ENCODE data around the gene CLPSL1. TPM values are rescaled to one million over a fixed set of nuclear protein-coding genes. Genes with fewer than 3 reads are reported as not detected.

CLPSL1 gene
- total RNA-seq, 2 experiments from 2014 or later: not detected

DNA sequence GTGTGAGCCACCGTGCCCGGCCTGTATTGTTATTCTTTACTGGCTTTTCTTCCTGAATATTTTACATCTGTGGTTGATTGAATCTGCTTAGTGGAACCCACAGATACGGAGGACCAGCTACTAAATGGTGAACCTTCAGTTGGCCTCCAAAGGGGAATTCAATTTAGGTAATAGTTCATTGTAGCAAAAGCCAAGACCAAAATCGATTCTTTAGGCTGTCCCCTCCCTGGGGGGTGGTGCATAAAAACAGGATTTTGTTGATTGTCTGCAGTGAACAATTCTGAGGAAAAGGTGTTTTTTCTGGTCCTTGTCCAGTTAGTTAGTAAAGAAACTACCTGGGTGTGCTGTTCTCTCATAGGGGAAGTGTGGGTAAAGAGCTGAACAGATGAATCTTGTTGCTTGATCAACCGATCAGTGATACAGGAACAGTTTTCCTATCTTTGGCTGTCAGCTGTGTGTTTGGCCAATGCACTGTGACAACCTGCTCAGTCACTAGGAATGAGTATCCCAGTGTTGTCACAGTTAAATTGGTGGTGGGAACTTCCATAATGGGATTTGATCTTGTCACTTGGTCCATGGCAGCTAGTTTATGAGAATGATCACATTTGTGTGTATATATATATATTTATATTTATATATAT lies 43.9 kb downstream of the CLPSL1 start:
- H3K27ac Mint-ChIP-seq: no peak overlapping the region

GRCh38 chr6:35829306-35829705 lies 48.5 kb downstream of the CLPSL1 start:
- H3K9me3 Mint-ChIP-seq (ENCODE audit: low read depth): no peaks in the 10 kb centered on the region
- H3K4me3 Mint-ChIP-seq: no peak overlapping the region
- peaks cover 14% of the 10 kb centered on the region for H3K36me3 Mint-ChIP-seq
- CTCF ChIA-PET: interaction anchor here (0.7 kb wide), 2 partner anchors 125 to 187 kb away, joined by 3 to 4 read pairs; no protein-coding TSS in a partner anchor
- no peak for DNase-seq
- ATAC-seq: no peak
- H3K4me1 Mint-ChIP-seq: no peaks in the 10 kb centered on the region
- no peaks in the 10 kb centered on the region for H3K27me3 Mint-ChIP-seq
- no peak overlapping the region for H3K27ac Mint-ChIP-seq

More for the DNA sequence above, 43.9 kb downstream of the CLPSL1 start:
- Mint-ChIP-seq H3K4me3 (no peak overlapping the region), H3K27me3 (no peaks in the 10 kb centered on the region), H3K4me1 (no peaks in the 10 kb centered on the region), H3K9me3 (ENCODE audit: low read depth) (no peaks in the 10 kb centered on the region), H3K36me3 (no peaks in the 10 kb centered on the region)
- DNase-seq: no peak
- no peak for ATAC-seq
- CTCF ChIA-PET: interaction anchor here (0.8 kb wide), 1 partner anchor 28 kb away, joined by 3 read pairs; no protein-coding TSS in a partner anchor

GRCh38 chr6:35831257-35832007 lies 50.6 kb downstream of the CLPSL1 start:
- no peak overlapping the region for H3K27ac Mint-ChIP-seq

GRCh38 chr6:35833536-35833935 lies 52.7 kb downstream of the CLPSL1 start:
- DNase-seq (no peak), ATAC-seq (no peak)
- no peak overlapping the region for H3K4me3 Mint-ChIP-seq
- peaks cover 36% of the 10 kb centered on the region for H3K36me3 Mint-ChIP-seq
- H3K9me3 Mint-ChIP-seq (ENCODE audit: low read depth): no peaks in the 10 kb centered on the region
- H3K4me1 Mint-ChIP-seq: no peaks in the 10 kb centered on the region
- H3K27me3 Mint-ChIP-seq: no peaks in the 10 kb centered on the region
- CTCF ChIA-PET: no interaction called here
- H3K27ac Mint-ChIP-seq: no peak overlapping the region

More at GRCh38 chr6:35831257-35832007, 50.6 kb downstream of the CLPSL1 start:
- H3K4me3 Mint-ChIP-seq: no peak overlapping the region
- CTCF ChIA-PET: no interaction called here
- H3K9me3 Mint-ChIP-seq (ENCODE audit: low read depth): no peaks in the 10 kb centered on the region
- no peaks in the 10 kb centered on the region for H3K4me1 Mint-ChIP-seq
- no peak for ATAC-seq
- H3K27me3 Mint-ChIP-seq: no peaks in the 10 kb centered on the region
- peaks cover 26% of the 10 kb centered on the region for H3K36me3 Mint-ChIP-seq
- DNase-seq: no peak

Other genes starting within 250 kb of the CLPSL1 start
- gene FKBP5, start 92.1 kb upstream of the CLPSL1 start, total RNA-seq: 10 to 100 TPM; 53.8 to 70.6 TPM
- gene ARMC12, start 44.0 kb upstream of the CLPSL1 start, total RNA-seq: under 1 TPM; 0.45 to 0.96 TPM
- not detected for gene CLPSL2, start 4.4 kb upstream of the CLPSL1 start, total RNA-seq
- not detected for gene CLPS, start 16.3 kb downstream of the CLPSL1 start, total RNA-seq
- not detected for gene LHFPL5, start 24.3 kb downstream of the CLPSL1 start, total RNA-seq
- gene SRPK1, start 140.1 kb downstream of the CLPSL1 start, total RNA-seq: 100 to 1,000 TPM in 1 of 2 experiments, 10 to 100 TPM in 1; 88.2 to 101 TPM
- not detected for gene SLC26A8, start 243.6 kb downstream of the CLPSL1 start, total RNA-seq
- 10 to 100 TPM; 52.8 to 65.7 TPM for gene MAPK14, start 246.8 kb downstream of the CLPSL1 start, total RNA-seq